Fibroblast of mammary gland (primary cell): Measurements from ENCODE around the gene DPF3.

Source experiments
- DNase-seq: peaks from one replicate; pipeline ENCODE4 v3.0.0-alpha.2; 2010; ENCODE audit warnings: low read depth
- H3K4me3 ChIP-seq: 2 replicates; pipeline ENCODE4 v1.5.1; 2011; ENCODE audit warnings: low read depth, mild to moderate bottlenecking, low read length, moderate library complexity; ENCODE audit not compliant: control insufficient read depth
- TF ChIP-seq, protein P1 (sequence below): conservative IDR thresholded peaks from 2 replicates; pipeline ENCODE4 v1.5.1; 2011; ENCODE audit warnings: low read depth, low read length, inconsistent platforms; ENCODE audit not compliant: control insufficient read depth, insufficient read depth

The DPF3 gene

DNA sequence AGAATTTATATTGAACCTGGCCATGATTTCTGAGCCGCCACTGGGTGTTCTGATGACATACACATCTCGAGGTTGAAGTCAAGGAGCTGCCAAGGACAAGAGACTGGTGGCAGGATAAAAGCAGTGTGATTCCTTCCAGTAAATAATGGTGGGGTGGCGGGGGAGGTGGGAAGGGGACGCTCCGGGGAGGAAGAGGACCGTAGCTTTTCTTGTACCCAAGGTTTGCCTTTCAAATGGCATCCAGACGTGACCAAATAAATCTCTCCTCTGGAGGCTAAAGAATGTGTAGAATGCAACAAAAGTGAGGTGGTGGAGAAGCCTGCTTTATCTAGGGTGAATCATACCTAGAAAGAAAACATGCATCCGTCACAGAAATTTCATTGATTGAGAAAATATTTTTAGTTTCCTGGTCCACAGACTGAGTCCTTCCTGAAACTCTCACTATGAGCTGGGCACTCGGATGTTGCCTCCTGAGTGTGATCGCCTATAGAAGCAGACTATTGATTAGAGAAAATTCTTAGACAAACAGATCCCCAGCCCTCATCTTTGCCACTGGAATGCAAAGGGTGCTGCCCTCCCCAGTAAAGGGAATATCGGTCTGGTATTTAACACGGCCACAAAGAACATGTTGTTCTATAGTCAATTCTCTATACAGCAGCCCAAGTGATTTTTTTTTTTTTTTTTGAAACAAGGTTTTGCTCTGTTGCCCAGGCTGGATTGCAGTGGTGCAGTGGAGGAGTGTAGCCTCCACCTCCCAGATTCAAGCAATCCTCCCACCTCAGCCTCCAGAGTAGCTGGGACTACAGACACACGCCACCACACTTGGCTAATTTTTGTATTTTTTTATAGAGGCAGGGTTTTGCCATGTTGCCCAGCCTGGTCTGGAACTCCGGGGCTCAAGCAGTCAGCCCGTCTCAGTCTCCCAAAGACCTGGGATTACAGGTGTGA is 112.1 kb downstream of the DPF3 start:
- DNase-seq: peak; percentile 67
- H3K4me3 ChIP-seq: no peak overlapping the region
- TF ChIP-seq, protein P1, sequence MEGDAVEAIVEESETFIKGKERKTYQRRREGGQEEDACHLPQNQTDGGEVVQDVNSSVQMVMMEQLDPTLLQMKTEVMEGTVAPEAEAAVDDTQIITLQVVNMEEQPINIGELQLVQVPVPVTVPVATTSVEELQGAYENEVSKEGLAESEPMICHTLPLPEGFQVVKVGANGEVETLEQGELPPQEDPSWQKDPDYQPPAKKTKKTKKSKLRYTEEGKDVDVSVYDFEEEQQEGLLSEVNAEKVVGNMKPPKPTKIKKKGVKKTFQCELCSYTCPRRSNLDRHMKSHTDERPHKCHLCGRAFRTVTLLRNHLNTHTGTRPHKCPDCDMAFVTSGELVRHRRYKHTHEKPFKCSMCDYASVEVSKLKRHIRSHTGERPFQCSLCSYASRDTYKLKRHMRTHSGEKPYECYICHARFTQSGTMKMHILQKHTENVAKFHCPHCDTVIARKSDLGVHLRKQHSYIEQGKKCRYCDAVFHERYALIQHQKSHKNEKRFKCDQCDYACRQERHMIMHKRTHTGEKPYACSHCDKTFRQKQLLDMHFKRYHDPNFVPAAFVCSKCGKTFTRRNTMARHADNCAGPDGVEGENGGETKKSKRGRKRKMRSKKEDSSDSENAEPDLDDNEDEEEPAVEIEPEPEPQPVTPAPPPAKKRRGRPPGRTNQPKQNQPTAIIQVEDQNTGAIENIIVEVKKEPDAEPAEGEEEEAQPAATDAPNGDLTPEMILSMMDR: no peak

DNA sequence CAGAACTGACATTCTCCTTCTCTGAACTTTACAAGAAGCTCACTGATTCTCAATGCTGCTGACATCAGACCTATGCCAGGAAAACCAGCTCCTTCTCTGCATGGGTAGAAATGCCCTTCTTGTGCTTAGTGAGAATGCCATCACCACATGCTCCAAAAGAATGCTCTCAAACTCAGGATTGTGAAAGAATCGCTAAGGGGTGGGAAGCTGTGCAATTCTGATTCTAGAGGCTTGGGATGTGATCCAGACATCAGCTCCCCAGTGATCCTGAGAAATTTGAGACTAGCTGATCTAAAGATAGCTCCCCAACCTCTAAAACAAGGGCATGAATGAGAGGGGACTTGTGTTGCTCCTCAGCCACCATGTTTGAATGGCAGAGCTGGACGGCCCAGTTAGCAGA is 113.2 kb downstream of the DPF3 start:
- DNase-seq: peak; percentile 79
- H3K4me3 ChIP-seq: no peak overlapping the region
- TF ChIP-seq, protein P1: no peak

DNA sequence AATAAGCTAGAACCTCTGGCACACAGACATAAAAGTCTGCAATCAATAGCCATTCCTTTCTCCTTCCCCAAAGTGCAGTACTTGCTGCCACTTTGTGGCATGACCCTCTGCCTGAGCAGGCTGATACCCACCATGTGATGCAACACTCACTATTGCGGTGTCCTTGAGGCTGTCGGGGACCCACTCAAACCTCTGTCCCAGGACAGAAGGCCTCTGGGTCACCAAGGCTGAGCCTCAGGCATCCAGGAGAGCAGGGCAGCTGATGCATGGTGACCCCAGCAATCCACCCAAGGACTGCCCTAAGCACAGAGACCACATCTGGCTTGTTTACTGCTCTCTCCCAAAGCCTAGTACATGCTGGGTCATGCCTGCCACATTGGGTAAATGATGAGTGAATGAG is 114.2 kb downstream of the DPF3 start:
- TF ChIP-seq, protein P1: no peak
- no peak for DNase-seq
- no peak overlapping the region for H3K4me3 ChIP-seq

GRCh38 chr14:72777636-72778035 is 116.3 kb downstream of the DPF3 start:
- H3K4me3 ChIP-seq: no peak overlapping the region
- DNase-seq: no peak
- TF ChIP-seq, protein P1: no peak

- DNase-seq: no peak
- H3K4me3 ChIP-seq: no peak overlapping the region
- TF ChIP-seq, protein P1: no peak
Observed at GRCh38 chr14:72776701-72777261, 117.1 kb downstream of the DPF3 start.

DNA sequence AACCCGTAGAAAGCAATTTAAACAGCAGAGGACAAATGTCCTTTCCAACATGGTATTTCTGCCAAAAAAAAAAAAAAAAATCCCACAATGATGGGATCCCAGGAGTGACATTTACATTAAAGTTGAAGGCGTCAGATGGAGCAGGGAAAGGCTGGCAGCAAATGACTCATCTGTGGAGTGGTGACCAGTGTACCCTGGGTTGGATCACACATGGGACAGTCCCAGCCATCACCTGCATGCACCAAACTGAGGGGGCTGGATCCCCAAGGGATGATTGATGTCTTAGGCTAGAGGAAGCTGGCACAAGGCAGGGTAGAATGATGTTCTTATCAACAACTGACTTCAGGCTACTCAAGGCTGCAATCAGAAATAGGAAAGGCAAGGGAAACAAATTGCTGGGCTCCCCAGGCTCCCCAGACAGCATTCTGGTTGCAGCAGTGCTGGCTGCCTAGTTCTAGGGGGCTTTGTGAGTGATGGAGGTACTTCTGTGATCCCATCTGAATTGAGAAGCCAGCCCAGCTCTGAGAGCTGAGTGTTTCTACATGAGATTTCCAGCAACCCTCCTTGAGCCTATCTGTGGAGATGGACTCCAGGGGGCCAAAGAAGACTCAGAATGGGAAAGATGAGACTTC is 117.9 kb downstream of the DPF3 start:
- DNase-seq: no peak
- H3K4me3 ChIP-seq: no peak overlapping the region
- TF ChIP-seq, protein P1: no peak
